ENCODE data around the gene FZD1. TPM values are rescaled to one million over a fixed set of nuclear protein-coding genes. Genes with fewer than 3 reads are reported as not detected.

The FZD1 gene
- total and polyA plus RNA-seq, 2 of the 8 experiments (the other 6 are each of a cell fraction or from before 2014, with no cell fraction given): 0.62 to 0.91 TPM

GRCh38 chr7:91264924-91265681 lies 870 bp downstream of the FZD1 start:
- Histone ChIP-seq H3K4ac (replicated peaks; ENCODE audit: insufficient read length, low read depth, low read length) (no peak overlapping the region), H3K18ac (ENCODE audit: extremely low read depth, low read length) (peak overlapping the region; percentile 96), H3K4me1 (replicated peaks in 1 of 4; ENCODE audit: control insufficient read depth in 3 of 4, insufficient read depth in 4 of 4, low read length in 3 of 4) (peaks cover 8 to 26% (median 20%) of the 10 kb centered on the region in 4 experiments), H2BK5ac (ENCODE audit: low read depth, low read length) (no peak overlapping the region), H3K56ac (replicated peaks; ENCODE audit: insufficient read length, low read depth, low read length) (no peak overlapping the region), H2BK15ac (ENCODE audit: low read length) (peak overlapping the region; percentile 95; the same call in 1 of the 2 replicates), H2AK5ac (ENCODE audit: low read depth, low read length) (no peak overlapping the region), H3K9me3 (ENCODE audit: insufficient read depth in 2 of 2, low read depth in 1 of 2, low read length in 1 of 2) (peaks cover 0 to 5% of the 10 kb centered on the region in 2 experiments; a peak in 1 of 4 replicates), H3K4me3 (ENCODE audit: extremely low read depth in 1 of 4, insufficient read depth in 2 of 4, low read depth in 3 of 4, low read length in 4 of 4) (peak overlapping the region; percentile 45 to 64 (median 58)), H3K27ac (ENCODE audit: low read depth, low read length) (no peak overlapping the region), H3K4me2 (ENCODE audit: insufficient read depth in 1 of 2, low read depth in 2 of 2, low read length in 2 of 2) (peak overlapping the region; percentile 85 to 99), H3K79me2 (ENCODE audit: control insufficient read depth in 1 of 2, insufficient read depth in 2 of 2, low read length in 2 of 2) (no peaks in the 10 kb centered on the region), H4K91ac (replicated peaks; ENCODE audit: insufficient read length, low read length) (no peak overlapping the region), H2BK12ac (ENCODE audit: low read depth, low read length) (peak overlapping the region; percentile 96; the same call in 1 of the 2 replicates), H3K23me2 (ENCODE audit: low read depth, low read length) (peaks cover 26% of the 10 kb centered on the region), H3K23ac (ENCODE audit: insufficient read length) (no peak overlapping the region), H4K20me1 (replicated peaks in 1 of 2; ENCODE audit: control insufficient read depth in 1 of 2, insufficient read depth in 2 of 2, low read length in 2 of 2) (peaks cover 4 to 15% of the 10 kb centered on the region in 2 experiments), H3K27me3 (replicated peaks in 1 of 4; ENCODE audit: control insufficient read depth in 3 of 4, extremely low read depth in 1 of 4, insufficient read depth in 3 of 4, low read length in 3 of 4) (peaks cover 44 to 82% (median 66%) of the 10 kb centered on the region in 4 experiments), H2AFZ (ENCODE audit: low read length) (peak overlapping the region; percentile 35; the same call in 1 of the 2 replicates), H3K14ac (ENCODE audit: insufficient read length) (no peak overlapping the region), H3K79me1 (ENCODE audit: low read depth, low read length) (no peaks in the 10 kb centered on the region), H4K5ac (ENCODE audit: insufficient read length, low read depth, low read length) (no peak overlapping the region), H3K9ac (replicated peaks in 1 of 4; ENCODE audit: extremely low read depth in 1 of 4, low read depth in 3 of 4, low read length in 3 of 4) (no peak overlapping the region; a peak in 1 of 7 replicates), H2BK120ac (replicated peaks; ENCODE audit: low read depth, low read length) (no peak overlapping the region), H3K36me3 (ENCODE audit: control insufficient read depth in 2 of 4, insufficient read depth in 4 of 4, low read length in 3 of 4) (no peaks in the 10 kb centered on the region; a peak in 1 of 8 replicates), H2BK20ac (ENCODE audit: low read length) (no peak overlapping the region), H4K8ac (ENCODE audit: extremely low read depth, insufficient read depth, low read length) (peak overlapping the region; percentile 15; the same call in 1 of the 2 replicates)
- ChIA-PET CTCF (ENCODE audit: partially characterized antibody) (interaction anchor here (1.0 to 2.6 kb wide), 7 partner anchors 15 to 381 kb away, joined by 3 to 9 read pairs (median 4); no protein-coding TSS in a partner anchor), POLR2A (ENCODE audit: partially characterized antibody) (no interaction called here)
- FAIRE-seq: no peak
- 2% methylated on average over 42 of the region's 78 CpGs; no CpG with 5 or more reads in 1 of the 2 experiments for WGBS, 2 experiments (ENCODE audit: extremely low coverage in 1 of 2, insufficient coverage in 1 of 2, insufficient read length in 1 of 2, insufficient replicate concordance in 2 of 2, low coverage in 1 of 2, low lambda C conversion rate in 2 of 2, missing lambda C conversion rate in 1 of 2)
- DNase-seq (ENCODE audit: low read depth in 1 of 2, low spot score in 2 of 2): peak in 1 of 2 experiments; percentile 78
- no peak for TF ChIP-seq CBX8 (IDR thresholded peaks at IDR 0.05; ENCODE audit: borderline replicate concordance, low read depth, low read length)
- peak; percentile 69 for TF ChIP-seq KDM4A (IDR thresholded peaks at IDR 0.05; ENCODE audit: low read depth, low read length, severe bottlenecking)
- TF ChIP-seq JUND (IDR thresholded peaks at IDR 0.05; ENCODE audit: low read length): no peak
- 0 out of 2 replicates have a peak, but pooled peaks have one; percentile 8 for TF ChIP-seq GABPA (IDR thresholded peaks at IDR 0.05; ENCODE audit: borderline replicate concordance, insufficient read depth, low read length)
- TF ChIP-seq CEBPB (IDR thresholded peaks at IDR 0.05; ENCODE audit: low read depth, low read length): no peak
- no peak for TF ChIP-seq BCL11A (IDR thresholded peaks at IDR 0.05; ENCODE audit: low read depth in 2 of 2, low read length in 2 of 2)
- no peak for TF ChIP-seq TBP (IDR thresholded peaks at IDR 0.05; ENCODE audit: low read depth, low read length)
